Right hindlimb (tissue), 1 donor: ENCODE measurements around the gene LRP8.
A peak's percentile ranks its signal among the peaks of the same experiment; 100 is the strongest.

ENCODE experiments used
- DNase-seq: peaks from one replicate; pipeline ENCODE4 v3.0.0-alpha.2; 2018

The LRP8 gene

DNA sequence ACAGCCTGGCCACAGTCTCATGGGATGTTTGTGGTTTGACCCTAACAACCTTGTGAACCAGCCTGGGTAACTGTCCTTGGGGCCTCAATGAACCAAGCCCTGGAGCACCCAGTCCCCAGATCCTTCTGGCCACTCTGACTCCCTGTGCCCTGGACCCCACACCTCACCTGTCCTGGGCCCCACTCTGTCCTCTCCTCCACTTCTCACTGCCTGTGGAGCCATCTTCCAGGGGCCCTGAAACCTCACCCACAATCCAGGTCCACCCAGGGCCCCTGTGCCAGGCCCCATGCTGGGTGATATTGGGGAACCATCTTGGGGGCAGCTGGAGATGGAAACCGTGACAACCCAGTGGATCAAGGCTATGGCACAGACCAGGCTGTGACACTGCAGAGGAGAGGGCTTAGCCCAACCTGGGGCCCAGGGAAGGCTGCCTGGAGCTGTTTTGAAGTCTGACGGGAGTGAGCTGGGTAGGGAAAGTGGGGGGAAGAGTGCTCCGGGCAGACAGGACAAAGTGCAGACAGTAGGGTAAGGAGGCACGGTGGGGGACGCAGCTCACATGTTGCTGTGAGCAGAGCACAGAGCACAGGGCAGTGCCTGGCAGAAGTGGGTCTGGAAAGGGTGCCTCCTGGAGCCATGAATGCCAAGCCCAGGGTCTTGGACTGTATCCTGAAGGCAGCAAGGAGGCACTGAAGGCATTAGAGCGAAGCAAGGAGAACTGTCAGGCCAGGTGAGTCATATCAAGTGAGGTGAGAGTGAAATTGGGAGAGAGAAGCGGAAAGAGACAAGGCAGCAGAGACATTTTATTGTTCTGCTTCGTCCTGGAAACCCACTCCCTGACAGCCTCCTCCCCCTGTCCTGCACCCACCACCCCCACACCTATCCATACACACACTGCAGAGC, 12.1 kb upstream of the LRP8 start:
- no peak for DNase-seq

DNA sequence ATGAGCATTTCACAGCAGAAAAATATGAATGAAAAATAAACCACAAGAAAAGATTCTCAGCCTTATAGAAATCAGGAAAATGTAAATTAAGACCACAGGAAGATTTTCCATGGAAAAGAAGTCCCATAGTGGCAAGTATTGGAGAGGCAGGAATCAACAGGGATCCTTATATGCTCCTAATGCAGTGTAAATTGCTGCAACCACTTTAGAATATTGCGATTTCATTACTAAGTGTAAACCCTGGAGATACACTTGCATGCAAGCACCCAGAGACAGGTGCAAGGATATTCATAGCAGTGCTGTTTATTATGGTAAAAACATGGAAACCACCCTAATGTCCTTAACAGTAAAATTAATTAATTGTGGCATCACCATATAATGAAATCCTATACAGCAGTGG, 10.6 kb upstream of the LRP8 start:
- no peak for DNase-seq

DNA sequence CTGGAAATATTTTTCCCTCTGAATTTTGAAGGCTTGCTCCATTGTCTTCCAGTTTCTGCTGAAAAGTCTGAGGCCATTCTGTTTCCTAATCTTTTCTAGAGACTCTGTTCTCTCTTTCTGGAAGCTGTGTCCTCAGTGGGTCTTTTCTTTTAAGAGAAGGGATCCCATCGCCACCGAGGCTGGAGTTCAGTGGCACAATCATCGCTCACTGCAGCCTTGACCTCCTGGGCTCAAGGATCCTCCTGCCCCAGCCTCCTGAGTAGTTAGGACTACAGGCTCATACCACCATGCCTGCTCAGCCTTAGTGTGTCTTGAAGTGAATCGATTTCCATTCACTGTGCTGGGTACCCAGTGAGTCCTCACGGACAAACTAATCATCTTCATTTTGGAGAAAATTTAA, 9.6 kb upstream of the LRP8 start:
- no peak for DNase-seq

DNA sequence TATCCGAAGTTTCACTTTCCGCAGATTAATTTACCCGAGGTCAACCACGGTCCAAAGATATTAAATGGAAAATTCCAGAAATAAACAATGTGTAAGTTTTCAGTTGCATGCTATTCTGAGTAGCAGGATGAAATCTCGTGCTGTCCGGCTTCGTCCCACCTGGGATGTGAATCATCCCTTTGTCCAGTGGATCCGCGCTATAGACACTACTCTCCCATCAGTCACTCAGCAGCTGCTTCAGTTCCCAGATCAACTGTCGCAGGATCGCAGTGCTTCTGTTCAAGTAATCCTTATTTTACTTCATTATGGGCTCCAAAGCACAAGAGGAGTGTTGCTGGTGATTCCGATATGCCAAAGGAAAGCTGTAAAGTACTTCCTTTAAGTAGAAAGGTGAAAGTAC, 8.3 kb upstream of the LRP8 start:
- no peak for DNase-seq

DNA sequence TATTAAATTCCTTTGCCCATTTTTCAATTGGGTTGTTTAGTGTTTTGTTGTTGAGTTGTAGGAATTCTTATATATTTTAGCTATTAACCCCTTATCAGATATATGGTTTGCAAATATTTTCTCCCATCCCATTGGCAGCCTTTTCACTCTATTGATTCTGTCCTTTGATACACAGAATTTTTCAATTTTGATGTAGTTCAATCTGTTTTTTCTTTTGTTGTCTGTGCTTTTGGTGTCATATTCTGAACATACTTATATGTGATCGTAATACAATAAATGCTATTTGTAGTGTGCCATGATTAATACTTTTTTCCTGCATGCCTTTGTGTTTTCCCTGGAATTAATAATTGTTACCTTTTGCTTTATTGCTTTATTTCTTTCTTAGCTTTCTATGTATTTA, 7.8 kb upstream of the LRP8 start:
- DNase-seq: no peak

DNA sequence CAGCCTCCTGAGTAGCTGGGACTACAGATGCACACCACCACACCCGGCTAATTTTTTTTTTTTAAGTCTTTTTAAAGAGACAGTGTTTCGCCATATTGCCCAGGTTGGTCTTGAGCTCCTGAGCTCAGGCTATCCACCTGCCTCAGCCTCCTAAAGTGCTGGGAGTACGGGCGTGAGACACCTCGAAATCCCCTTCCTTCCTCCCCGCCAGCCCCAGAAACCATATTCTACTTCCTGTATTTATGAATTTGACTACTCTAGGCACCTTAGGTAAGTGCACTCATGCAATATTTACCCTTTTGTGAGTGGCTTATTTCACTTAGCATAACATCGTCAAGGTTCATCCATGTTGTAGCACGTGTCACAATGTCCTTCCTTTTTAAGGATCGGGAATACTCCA, 6.9 kb upstream of the LRP8 start:
- DNase-seq: no peak

DNA sequence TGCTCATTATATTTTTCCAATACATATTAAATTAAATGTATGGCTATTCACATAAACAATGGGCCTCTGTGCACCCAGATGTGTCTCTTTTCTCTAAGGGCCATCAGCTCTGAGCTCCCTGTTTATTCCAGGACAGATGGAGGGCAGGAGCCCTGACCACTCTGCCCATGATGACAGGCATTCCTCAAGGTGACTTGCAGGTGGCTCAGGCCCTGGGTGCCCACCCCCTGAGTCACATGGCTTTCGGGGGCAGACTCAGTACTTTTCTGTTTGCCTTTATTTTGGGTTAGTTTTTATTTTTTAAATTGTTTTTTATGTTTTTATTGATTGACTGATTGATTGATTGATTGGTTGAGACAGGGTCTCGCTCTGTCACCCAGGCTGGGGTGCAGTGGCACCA, 6.4 kb upstream of the LRP8 start:
- no peak for DNase-seq

DNA sequence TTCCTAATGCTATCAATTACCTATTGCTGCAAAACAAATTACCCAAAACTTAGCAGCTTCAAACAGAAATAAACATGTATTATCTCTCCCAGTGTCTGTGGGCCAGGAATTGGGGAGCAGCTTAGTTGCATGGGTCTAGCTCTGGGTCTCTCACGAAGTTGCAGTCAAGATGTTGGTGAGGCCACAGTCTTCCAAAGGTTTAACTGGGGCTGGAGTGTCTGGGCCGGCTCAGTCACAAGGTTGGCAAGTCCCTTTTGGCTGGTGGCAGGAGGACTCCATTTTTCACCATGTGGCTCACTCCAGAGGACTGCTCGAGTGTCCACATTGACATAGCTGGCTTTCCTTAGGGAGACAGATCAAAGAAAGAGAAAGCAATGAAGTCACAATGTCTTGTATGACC, 5.0 kb upstream of the LRP8 start:
- DNase-seq: no peak

DNA sequence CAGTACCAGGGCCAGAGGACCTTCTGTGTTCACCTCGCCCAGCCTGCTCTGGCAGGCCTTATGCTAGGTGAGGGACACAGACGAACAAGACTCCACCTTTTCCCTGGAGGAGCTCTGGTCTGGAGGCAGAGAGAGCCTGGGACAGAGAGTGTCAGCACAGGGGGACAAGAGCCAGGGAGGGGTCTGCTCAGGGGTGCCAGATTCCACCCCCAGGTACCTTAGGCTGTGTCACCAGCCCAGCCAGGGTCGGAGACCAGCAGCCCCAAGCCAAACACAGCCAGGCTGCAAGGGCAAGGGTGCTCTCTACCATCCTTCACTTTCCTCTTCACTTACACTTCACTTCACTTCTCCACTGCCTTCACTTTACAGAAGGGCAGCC, 4.3 kb upstream of the LRP8 start:
- DNase-seq: no peak

DNA sequence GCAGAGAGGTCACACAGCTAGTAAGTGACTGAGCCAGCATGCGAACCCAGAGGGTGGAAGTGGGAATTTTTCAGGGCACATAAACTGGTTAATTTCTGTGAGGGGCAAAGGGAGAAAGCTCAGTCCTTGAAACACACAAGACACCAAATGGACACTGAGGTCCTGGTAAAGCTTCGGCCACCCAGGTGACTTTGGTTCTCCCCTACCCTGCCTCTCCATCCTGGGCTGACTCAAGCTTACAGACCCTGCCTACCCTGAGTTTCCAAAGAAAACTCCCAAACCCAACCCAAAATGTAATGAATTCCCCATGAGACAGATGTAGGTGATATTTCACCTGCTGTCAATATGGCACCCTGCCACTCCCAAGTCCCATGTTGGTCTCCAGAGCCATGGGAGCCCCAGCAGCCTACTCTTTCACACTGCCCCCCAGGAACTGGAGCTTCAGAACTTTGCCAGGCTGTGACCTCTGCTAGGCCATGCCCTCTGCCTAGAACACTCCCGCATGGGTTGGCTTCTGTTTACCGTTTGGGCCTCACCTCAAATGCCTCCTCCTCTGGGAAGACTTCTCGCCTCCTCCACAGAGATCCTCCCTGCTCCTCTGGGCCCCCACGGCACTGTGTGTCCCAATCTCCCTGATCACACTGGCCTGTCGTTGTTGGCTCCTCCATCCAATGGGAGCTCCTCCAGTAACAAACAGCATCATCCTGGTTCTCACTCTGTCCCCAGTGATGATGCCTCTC, 3.7 kb upstream of the LRP8 start:
- DNase-seq: no peak

DNA sequence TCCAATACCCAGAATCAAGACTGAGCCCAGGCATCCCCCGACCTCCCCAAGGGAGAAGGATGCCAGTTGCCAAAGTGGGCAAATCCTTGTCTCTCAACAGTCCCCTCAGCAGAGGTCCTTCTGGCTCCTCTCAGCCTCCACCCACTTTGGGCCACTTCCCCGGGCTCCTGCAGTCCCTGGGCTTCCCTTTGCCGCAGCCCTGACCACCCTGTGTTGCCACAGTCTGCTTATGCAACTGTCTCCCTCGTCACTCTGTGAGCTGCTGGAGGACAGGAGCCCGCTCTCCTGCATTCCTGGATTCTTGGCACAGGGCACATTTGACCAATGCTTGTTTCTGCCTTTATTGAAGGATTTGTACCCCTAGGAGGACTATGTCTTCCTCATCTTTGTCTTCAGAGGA, 2.9 kb upstream of the LRP8 start:
- DNase-seq: no peak

DNA sequence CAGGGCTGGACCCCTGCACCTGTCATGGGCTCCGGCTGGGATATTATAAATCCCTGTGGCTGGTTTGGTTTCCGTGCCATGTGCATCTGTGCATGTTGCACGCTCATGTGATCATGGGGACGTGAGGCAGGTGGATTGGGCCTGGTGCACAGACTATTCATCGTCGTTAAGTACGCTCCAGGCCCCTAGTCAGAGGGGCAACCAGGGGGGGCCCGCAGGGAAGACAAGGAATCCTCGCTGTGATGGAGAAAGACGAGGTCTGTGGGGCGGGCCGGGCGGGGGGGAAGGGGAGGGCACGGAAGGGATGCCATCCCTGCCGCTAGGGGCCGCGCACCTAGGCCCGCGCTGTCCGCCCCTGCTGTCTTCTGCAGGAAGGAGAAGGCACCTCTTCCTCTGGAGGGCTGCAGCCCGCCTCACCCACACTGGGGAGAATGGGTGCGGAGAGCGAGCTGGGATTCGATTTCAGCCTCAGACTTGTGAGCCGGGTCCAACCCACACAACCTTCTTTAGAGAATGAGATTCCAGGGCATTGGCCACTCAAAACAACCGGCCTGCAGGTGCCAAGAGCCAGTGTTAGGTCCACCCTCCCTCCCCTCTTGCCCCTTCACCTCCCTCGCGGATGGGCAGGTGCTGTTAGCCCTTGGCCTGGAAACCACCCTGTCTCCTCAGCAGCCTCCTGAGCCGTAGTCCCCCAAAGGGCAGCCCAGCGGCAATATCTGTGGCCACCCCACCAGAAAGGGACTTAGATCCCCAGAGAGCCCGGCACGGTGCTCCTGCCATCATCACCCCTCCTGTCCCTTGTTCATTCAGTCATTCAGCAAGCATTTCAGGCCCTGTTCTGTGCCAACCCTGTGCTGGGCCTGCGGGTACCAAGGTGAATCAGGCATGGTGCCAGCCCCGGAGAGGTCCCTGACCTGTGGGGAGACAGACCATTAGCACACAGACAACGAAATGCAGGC, 950 bp upstream of the LRP8 start:
- DNase-seq: no peak

DNA sequence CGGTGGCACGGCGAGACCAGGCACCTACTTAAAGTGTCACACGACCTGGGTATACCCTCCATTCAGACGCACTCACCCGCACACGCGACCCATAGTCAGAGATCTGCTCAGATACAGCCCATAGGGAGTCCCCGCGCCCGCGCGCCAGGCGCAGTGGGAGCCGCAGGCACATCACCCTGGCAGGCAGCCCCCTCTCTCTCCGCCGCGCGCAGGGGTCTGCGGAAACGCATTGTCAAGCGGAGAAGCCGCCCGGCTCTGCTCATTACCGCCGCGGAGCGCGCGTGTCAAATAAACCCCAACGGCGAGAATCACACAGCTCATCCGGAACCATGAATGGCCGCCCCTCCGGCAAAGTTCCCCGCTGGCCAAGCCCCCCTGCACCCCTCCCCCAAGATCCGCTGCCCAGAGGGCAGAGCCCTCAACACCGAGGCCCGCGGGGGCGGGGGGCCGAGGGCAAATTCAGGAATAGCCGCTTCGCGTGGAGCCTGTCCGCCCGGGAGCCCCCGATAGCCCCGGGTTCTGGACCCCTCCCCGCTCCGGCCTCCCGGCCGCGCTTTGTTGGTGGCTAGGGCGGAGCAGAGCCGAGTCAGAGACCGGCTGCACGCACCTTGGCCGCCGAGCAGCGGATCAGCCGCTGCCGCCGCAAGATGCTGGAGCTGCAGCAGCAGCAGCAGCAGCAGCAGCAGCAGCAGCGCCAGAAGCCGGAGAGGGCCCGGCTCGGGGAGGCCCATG, 522 bp downstream of the LRP8 start:
- DNase-seq: peak; percentile 69

DNA sequence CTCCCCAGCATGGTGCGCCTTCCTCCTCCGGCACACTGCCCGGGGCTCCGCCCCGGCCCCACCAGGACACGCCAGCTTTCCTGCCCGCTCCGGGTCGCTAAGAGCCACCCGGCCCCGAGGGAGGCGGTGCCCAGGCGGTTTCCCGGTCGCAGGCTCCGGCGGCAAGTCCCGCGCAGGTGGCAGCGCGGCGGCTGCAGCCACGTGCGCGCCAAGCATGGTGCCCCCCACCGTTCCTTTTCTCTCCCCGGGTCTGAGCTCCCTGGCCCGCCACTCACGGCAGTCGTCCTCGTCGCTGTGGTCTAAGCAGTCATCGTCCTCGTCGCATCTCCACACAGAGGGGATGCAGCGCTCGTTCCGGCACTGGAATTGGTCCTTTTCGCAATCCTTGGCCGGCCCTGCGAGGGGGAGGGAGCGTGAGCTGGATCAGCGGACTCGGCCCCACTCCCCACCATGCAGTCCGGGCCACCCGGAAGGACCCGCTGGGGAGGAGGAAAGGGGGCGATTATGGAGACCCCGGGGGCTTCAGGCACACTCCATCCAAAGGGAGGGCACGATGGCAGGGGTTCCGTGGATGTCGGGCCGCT, 1.2 kb downstream of the LRP8 start:
- peak; percentile 49 for DNase-seq

DNA sequence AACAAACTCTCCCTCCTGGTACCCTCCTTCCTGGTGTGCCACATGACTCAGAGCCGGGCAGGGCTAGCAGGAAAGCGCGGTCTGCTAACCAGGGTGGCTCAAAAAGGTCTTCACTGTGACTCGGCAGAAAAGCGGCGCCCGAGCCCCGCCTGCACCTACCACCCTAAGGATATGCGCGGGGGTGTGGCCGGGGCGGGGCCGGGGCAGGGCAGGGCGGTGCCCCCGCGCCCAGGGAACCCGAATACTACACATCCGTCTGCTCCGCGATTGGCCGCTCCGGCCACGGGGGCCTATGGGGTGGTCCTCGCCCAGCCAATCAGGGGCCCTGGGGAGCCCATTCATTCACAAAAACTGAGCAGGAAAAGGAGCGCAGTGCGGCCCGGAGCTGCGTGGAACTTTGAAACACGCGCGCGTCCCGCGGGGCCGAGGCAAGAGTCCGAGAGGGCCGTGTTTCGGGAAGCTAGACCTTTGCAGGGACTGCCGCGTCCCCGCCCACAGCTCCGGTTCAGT, 1.7 kb downstream of the LRP8 start:
- peak; percentile 80 for DNase-seq

DNA sequence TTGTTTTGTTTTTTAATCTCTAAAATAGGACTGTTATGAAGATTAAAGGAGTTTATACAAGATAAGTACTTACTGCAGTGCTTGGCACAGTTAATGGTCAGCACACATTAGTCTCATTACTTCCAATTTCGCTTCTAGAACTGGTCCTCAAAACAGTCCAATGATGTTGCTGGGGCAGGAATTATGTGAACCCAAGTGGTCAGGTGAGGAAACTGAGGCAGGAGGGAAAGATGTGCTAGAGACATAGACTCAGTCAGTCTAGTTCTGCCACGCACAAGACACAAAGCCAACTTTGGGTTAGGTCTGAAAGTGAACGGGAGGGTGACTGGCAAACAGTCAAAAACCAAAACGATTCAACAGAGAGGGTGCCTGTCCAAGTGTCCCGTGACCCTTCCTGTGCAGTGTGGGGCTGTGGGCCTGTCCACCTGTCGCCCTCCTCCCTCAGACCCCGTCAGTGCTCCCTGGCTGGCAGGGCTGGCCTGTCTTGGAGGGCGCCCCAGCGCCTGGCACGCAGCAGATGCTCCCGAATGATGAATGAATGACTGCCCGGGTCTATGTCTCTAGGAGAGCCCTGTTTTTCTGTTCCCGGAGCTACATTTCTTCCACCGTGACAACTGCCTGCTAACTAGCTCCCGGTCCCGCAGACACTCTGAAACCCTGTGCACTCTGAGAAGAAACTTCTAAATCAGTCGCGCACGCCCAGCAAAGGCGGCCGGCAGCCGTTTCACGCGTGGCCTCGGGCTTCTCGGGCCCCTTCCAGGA, 2.4 kb downstream of the LRP8 start:
- peak; percentile 10 for DNase-seq

DNA sequence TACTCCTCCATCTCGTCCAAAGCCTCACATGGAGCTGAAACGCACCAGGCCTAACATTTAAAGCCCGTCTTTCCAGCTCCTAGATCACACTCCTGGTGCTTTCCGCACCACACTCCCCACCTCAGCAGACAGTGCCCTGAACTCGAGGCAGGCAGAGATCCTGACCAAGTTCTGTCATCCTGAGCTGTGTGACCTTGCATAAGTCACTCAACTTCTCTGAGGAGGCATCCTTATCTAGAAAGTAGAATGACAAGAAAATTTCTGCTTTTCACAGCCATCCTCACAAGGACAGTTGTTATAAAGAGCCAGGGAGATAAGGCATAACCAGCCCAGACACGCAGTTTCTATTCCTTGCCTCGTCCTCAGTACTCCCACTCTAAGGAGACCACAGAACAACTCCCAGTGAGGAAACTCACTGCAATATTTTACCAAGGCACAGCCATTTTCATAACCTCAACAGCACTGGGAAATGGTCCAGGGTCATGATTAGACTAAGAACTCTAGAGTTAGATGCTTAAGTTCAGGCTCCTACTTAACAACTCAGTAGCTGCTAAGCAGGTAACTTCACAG, 3.1 kb downstream of the LRP8 start:
- DNase-seq: peak; percentile 8

DNA sequence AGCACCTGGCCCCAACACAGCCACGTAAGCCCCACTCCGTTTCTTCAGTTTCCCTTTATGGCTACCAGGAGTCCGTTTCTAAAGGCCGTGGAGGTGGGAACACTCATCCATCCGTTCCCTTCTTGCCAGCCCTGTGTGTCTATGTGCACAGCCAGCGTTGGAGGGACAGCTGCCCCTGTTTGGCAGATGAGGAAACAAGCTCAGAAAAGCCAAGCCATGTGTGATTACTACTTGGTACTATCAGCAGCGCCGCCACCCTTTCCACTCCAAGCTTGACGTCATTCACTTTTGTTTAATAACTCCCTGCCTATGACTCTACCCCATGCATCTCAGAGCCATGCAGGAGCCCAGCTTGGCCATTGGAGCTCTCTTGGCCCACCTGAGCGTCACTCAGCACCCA, 3.5 kb downstream of the LRP8 start:
- DNase-seq: peak; percentile 16

DNA sequence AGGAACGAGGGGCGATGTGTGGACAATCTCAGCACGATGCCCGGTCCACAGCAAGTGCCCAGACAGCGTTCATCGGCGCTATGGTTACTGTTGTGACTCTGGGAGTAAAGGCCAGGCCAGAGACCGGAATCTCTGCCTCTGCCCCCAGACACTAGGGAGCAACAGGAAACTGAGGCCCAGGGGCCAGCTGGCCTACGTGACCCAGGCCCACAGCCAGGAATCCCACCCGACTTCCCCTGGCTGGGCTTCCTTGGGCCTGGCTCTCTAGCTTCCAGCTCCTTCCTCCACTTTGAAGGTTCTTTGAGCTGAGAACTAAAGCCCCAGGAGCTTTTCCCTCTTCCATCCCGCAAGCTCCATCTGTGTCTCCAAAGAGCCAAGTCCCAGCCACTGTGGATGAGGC, 4.6 kb downstream of the LRP8 start:
- peak; percentile 7 for DNase-seq

DNA sequence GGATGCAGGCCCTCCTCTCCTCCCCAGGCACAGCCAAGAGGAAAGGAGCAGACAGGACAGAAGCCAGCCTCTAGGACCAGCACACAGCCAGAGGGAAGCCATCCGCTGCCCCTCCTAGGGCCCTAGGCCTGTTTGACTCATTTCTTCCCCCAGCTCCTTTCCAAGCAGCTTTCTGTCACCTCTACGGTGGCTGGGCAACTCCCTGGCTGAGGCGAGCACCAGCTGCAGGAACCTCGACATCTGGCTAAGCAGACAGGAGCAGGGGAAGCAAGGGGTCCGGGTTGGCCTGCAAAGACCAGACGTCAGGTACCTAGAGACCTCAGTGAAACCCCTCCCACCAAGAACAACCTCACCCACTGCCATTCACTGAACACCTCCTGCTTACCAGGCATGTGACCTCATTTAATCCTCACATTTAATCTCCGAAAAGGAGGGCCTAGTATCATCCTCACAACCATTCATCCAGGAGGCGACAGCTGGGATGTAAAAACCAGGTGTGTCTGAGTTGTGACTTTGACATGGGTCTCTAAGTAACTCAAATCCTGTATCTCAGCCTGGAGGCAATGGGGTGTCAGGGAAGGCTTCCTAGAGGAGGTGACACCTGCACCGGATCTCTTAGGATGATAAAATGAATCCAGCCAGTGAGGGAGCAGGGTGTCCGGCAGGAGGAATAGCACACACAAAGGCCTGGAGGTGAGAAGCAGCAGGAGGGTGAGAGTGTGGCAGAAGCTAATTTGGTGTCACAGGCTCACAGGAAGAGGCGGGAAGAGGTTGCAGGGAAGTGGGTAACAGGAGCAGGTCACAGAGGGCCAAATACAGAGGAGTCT, 5.9 kb downstream of the LRP8 start:
- DNase-seq: no peak
